ENCODE measurements around the gene ZNF775. TPM values are rescaled to one million over a fixed set of nuclear protein-coding genes. Genes with fewer than 3 reads are reported as not detected.
A peak's percentile ranks its signal among the peaks of the same experiment; 100 is the strongest.

The ZNF775 gene
- total RNA-seq, 1 donor from 2014 or later, result 4.4 TPM

DNA sequence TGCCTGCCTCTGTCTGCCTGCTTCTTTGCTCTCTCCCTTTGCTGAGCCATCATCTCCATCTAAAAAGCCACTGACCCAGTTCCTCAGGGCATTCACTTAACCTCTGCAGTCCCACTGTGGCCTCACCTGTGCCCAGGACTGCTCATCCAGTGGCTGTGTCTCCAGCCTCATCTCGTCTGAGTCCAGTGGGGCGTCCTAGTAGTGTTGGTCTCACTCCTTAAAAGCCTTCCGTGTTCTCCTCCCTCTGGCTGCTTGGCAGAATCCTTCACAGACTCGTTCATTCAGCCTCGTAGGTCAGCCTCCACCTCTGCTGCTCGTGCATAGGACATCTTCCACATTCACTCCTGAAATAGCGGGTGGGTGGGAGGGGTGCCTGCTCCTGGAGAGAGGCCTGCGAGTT is 45.0 kb upstream of the ZNF775 start:
- no peak for ATAC-seq
- no peak for DNase-seq
- no peaks in the 10 kb centered on the region for H3K9me3 ChIP-seq
- intact Hi-C loops (cut with DNase I), result no loop called here
- H3K36me3 ChIP-seq, result peaks cover 7% of the 10 kb centered on the region
- TF ChIP-seq CTCF (IDR thresholded peaks at IDR 0.05), result no peak
- no peak overlapping the region for H3K27ac ChIP-seq
- H3K4me3 ChIP-seq, result no peak overlapping the region
- H3K4me1 ChIP-seq, result peaks cover 10% of the 10 kb centered on the region
- no peaks in the 10 kb centered on the region for H3K27me3 ChIP-seq

GRCh38 chr7:150335108-150335773 is 43.9 kb upstream of the ZNF775 start:
- intact Hi-C loops (cut with DNase I), result no loop called here
- H3K4me1 ChIP-seq, result peaks cover 6% of the 10 kb centered on the region
- ATAC-seq (peak; percentile 1), DNase-seq (no peak)
- peaks cover 4% of the 10 kb centered on the region for H3K36me3 ChIP-seq
- H3K27ac ChIP-seq, result peak overlapping the region; percentile 66
- no peak overlapping the region for H3K4me3 ChIP-seq
- H3K9me3 ChIP-seq, result no peaks in the 10 kb centered on the region
- no peak for TF ChIP-seq CTCF (IDR thresholded peaks at IDR 0.05)
- H3K27me3 ChIP-seq, result peaks cover 2% of the 10 kb centered on the region

GRCh38 chr7:150335774-150336112 is 43.4 kb upstream of the ZNF775 start:
- no peaks in the 10 kb centered on the region for H3K9me3 ChIP-seq
- H3K4me1 ChIP-seq, result peaks cover 7% of the 10 kb centered on the region
- H3K4me3 ChIP-seq, result no peak overlapping the region
- peaks cover 4% of the 10 kb centered on the region for H3K36me3 ChIP-seq
- peak; percentile 33 for DNase-seq
- H3K27ac ChIP-seq, result peak overlapping the region; percentile 66
- intact Hi-C loops (cut with DNase I), result no loop called here
- TF ChIP-seq CTCF (IDR thresholded peaks at IDR 0.05), result no peak
- ATAC-seq, result no peak
- H3K27me3 ChIP-seq, result peaks cover 7% of the 10 kb centered on the region

DNA sequence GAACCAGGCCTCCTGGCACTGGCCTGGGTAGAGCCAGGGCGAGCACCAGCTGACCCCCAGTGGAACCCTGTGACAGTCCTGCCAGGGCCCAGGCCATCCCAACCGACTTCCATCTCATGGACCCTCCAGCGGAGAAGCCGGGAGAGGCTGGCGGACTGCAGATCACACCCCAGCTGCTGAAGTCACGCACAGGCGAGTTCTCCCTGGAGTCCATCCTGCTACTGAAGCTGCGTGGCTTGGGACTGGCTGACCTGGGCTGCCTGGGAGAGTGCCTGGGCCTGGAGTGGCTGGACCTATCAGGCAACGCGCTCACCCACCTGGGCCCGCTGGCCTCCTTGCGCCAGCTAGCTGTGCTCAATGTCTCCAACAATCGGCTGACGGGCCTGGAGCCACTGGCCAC is 42.4 kb upstream of the ZNF775 start:
- H3K4me1 ChIP-seq, result peaks cover 7% of the 10 kb centered on the region
- ATAC-seq, result no peak
- DNase-seq, result no peak
- H3K27ac ChIP-seq, result no peak overlapping the region
- no peaks in the 10 kb centered on the region for H3K9me3 ChIP-seq
- TF ChIP-seq CTCF (IDR thresholded peaks at IDR 0.05), result no peak
- H3K36me3 ChIP-seq, result peaks cover 4% of the 10 kb centered on the region
- H3K4me3 ChIP-seq, result no peak overlapping the region
- peaks cover 17% of the 10 kb centered on the region for H3K27me3 ChIP-seq
- intact Hi-C loops (cut with DNase I), result no loop called here

- no peak overlapping the region for H3K4me3 ChIP-seq
- peaks cover 18% of the 10 kb centered on the region for H3K27me3 ChIP-seq
- no peaks in the 10 kb centered on the region for H3K9me3 ChIP-seq
- intact Hi-C loops (cut with DNase I), result no loop called here
- peaks cover 7% of the 10 kb centered on the region for H3K4me1 ChIP-seq
- no peak for TF ChIP-seq CTCF (IDR thresholded peaks at IDR 0.05)
- H3K27ac ChIP-seq, result no peak overlapping the region
- ATAC-seq (no peak), DNase-seq (peak; percentile 63)
- H3K36me3 ChIP-seq, result peaks cover 4% of the 10 kb centered on the region
These were observed 42.0 kb upstream of the ZNF775 start for GRCh38 chr7:150337179-150337578.

DNA sequence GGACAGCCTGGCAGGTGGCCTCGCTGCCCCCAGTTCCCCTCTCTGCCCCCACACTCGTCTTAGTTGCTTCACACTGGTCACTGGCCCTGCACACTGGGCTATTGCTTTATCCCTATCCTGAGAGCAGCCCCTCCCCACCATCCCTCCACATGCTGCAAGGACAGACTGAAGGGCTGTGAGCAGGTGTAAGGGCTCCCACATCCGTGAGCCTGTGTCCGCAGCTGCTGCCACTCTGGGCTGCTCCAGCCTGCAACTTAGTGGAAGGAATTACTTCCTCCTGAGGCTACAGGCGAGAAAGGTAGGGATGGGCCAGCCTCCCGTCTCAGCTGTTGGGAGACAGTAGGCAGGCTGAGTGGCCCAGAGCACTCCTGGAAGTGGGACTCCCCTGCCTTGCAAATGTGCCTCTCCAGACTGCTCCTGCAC is 41.5 kb upstream of the ZNF775 start:
- Histone ChIP-seq H3K27ac (no peak overlapping the region), H3K9me3 (no peaks in the 10 kb centered on the region), H3K4me3 (no peak overlapping the region), H3K36me3 (peaks cover 4% of the 10 kb centered on the region), H3K4me1 (peaks cover 7% of the 10 kb centered on the region), H3K27me3 (peaks cover 18% of the 10 kb centered on the region)
- intact Hi-C loops (cut with DNase I), result no loop called here
- DNase-seq (peak; percentile 56), ATAC-seq (no peak)
- TF ChIP-seq CTCF (IDR thresholded peaks at IDR 0.05), result no peak
